ENCODE data around the gene TMEM39A. TPM values are rescaled to one million over a fixed set of nuclear protein-coding genes. Genes with fewer than 3 reads are reported as not detected.

TMEM39A gene, protein sequence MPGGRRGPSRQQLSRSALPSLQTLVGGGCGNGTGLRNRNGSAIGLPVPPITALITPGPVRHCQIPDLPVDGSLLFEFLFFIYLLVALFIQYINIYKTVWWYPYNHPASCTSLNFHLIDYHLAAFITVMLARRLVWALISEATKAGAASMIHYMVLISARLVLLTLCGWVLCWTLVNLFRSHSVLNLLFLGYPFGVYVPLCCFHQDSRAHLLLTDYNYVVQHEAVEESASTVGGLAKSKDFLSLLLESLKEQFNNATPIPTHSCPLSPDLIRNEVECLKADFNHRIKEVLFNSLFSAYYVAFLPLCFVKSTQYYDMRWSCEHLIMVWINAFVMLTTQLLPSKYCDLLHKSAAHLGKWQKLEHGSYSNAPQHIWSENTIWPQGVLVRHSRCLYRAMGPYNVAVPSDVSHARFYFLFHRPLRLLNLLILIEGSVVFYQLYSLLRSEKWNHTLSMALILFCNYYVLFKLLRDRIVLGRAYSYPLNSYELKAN
- total RNA-seq: 27.7 and 52.9 TPM in 2 replicates

DNA sequence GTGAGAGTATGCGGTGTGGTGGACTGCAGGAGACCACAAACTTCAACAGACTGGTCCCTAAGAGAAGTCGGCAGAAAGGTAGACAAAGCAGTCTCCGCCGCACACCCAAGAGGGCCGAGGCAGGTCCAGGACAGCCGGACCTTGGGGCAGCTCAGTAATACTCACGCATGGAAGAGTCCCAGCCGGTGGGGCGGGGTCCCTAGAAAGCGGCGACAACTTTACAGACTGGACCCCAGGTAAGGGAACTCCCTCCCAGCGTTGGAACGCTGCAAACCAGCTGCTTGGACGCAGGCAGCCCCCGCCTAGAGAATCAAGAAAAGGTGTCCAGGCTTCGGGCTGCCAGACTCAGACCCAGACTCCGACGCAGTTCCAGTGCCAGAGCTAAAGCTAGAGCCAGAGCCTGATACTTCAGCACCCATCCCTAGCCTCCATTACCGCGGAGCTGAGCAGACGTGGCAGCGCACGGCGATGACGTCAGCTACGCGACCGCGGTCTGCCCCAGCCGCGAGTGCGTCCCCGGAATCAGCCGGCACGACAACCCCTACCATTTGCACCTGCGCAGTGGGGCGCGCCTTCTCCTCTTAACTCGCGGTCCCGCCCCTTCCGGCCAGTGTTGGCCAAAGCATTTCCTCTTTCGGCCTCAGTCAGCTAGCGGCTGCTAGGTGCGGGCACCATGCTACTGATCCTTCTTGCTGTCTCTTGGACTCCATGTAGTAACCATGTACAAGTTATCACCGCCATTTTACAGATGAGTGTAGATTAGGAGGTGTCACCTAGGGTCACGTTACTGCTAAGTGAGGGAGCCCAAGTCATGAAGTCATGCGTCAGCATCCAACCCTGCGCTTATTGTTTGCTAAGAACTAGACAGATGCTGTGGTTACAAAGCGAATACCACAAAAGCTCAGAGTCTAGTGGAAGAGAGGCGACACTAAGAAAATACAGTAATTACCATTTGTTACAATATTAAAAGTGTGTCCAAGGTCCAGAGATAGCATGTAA lies at the start of gene TMEM39A:
TMEM39A (minus strand) TSS at position 445 of the 999 bp plus-strand sequence. CDS start 1,541 bp downstream, outside the sequence.
- TF ChIP-seq, protein P1, sequence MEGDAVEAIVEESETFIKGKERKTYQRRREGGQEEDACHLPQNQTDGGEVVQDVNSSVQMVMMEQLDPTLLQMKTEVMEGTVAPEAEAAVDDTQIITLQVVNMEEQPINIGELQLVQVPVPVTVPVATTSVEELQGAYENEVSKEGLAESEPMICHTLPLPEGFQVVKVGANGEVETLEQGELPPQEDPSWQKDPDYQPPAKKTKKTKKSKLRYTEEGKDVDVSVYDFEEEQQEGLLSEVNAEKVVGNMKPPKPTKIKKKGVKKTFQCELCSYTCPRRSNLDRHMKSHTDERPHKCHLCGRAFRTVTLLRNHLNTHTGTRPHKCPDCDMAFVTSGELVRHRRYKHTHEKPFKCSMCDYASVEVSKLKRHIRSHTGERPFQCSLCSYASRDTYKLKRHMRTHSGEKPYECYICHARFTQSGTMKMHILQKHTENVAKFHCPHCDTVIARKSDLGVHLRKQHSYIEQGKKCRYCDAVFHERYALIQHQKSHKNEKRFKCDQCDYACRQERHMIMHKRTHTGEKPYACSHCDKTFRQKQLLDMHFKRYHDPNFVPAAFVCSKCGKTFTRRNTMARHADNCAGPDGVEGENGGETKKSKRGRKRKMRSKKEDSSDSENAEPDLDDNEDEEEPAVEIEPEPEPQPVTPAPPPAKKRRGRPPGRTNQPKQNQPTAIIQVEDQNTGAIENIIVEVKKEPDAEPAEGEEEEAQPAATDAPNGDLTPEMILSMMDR (IDR thresholded peaks at IDR 0.05; ENCODE audit: insufficient read depth, low read length, poor library complexity, severe bottlenecking): no peak
- Histone ChIP-seq H3K4me3 (ENCODE audit: low read depth, low read length) (peak within 1 kb of the TSS; percentile 93), H3K36me3 (ENCODE audit: control insufficient read depth, insufficient read depth, low read length) (no peaks in the 10 kb centered on the region), H3K27me3 (ENCODE audit: control insufficient read depth, insufficient read depth, low read length) (no peaks in the 10 kb centered on the region)
- DNase-seq (ENCODE audit: low read depth): peak; percentile 88

DNA sequence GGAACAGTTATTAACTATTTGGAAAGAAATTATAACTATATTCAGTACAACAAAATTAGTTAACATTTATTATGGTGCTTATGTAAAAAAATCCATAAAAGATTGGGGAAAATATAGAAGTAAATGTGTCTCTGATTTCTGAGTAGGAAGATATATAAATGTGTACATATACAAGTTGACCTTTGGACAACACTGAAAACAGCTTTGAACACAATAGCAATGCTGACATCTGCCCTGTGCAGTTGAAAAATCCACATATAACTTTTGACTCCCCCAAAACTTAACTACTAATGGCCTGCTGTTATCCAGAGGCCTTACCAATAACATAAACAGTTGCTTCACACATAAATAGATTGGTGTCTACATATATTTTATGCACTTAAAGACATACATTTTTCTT lies 47.3 kb upstream of the TMEM39A start:
- H3K36me3 ChIP-seq (ENCODE audit: control insufficient read depth, insufficient read depth, low read length): no peaks in the 10 kb centered on the region
- H3K4me3 ChIP-seq (ENCODE audit: low read depth, low read length): no peak overlapping the region
- TF ChIP-seq, protein P1 (IDR thresholded peaks at IDR 0.05; ENCODE audit: insufficient read depth, low read length, poor library complexity, severe bottlenecking): no peak

DNA sequence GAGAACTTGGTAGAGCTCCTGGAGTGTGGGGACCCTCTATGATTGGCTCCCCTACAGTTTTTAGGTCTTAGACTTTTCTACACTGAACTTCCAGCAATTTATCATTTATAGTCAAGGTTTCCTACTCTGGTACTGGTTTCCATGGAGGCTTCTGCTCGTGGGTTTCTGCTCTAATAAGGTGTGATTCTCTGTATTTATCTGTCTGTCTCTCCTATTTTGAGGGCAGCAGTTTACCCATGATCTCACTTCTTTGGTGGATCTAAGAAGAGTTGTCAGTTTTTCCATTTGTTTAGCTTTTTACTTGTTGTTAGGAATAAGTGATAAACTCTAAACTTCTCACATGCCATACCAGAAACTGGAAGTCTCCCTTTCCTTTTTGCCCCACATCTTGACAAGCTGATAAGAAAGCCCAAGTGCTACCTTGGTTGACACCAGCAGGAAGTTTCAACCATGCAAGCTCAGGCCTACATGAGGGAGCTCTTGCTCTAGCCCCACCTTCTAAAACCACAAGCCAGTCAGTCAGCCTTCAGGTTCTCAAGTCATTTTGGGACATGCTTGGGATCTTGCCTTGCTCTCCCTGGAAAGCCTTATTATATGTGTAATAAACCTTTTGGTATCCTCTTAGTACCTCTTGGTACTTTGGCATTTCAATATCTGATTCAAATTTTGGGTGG lies 44.9 kb upstream of the TMEM39A start:
- no peak for DNase-seq (ENCODE audit: low read depth)
- Histone ChIP-seq H3K36me3 (ENCODE audit: control insufficient read depth, insufficient read depth, low read length) (no peaks in the 10 kb centered on the region), H3K27me3 (ENCODE audit: control insufficient read depth, insufficient read depth, low read length) (no peaks in the 10 kb centered on the region), H3K4me3 (ENCODE audit: low read depth, low read length) (no peak overlapping the region)
- TF ChIP-seq, protein P1 (IDR thresholded peaks at IDR 0.05; ENCODE audit: insufficient read depth, low read length, poor library complexity, severe bottlenecking): no peak

More for the DNA sequence above, 47.3 kb upstream of the TMEM39A start:
- no peaks in the 10 kb centered on the region for H3K27me3 ChIP-seq (ENCODE audit: control insufficient read depth, insufficient read depth, low read length)
- DNase-seq (ENCODE audit: low read depth): no peak

GRCh38 chr3:119507404-119507803 lies 44.0 kb upstream of the TMEM39A start:
- Histone ChIP-seq H3K36me3 (ENCODE audit: control insufficient read depth, insufficient read depth, low read length) (no peaks in the 10 kb centered on the region), H3K27me3 (ENCODE audit: control insufficient read depth, insufficient read depth, low read length) (no peaks in the 10 kb centered on the region), H3K4me3 (ENCODE audit: low read depth, low read length) (no peak overlapping the region)
- TF ChIP-seq, protein P1 (IDR thresholded peaks at IDR 0.05; ENCODE audit: insufficient read depth, low read length, poor library complexity, severe bottlenecking): no peak
- DNase-seq (ENCODE audit: low read depth): no peak

DNA sequence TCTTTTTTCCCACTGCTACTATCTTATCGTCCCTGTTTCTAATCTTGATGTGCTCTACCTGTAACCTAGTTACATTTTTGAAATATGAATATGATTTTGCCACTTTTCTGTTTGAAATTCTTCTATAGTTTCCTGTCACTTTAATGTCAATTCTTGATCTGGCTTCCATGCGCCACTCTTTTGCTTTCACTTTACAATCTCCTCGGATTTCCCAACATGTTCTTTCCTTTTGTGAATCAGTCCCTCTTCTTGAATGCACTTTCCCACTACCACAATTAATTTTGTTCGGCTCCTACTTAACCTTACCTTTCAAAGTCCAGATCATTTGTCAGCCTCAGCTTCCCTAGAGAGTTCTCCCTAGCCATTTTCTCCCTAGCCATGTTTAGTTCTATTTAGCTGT lies 43.2 kb upstream of the TMEM39A start:
- H3K27me3 ChIP-seq (ENCODE audit: control insufficient read depth, insufficient read depth, low read length): no peaks in the 10 kb centered on the region
- DNase-seq (ENCODE audit: low read depth): no peak
- TF ChIP-seq, protein P1 (IDR thresholded peaks at IDR 0.05; ENCODE audit: insufficient read depth, low read length, poor library complexity, severe bottlenecking): no peak
- H3K36me3 ChIP-seq (ENCODE audit: control insufficient read depth, insufficient read depth, low read length): no peaks in the 10 kb centered on the region
- H3K4me3 ChIP-seq (ENCODE audit: low read depth, low read length): no peak overlapping the region
